Measurements from ENCODE around the gene WWTR1. TPM values are rescaled to one million over a fixed set of nuclear protein-coding genes. Genes with fewer than 3 reads are reported as not detected.

The WWTR1 gene
- total and polyA plus RNA-seq, 2 of the 8 experiments (the other 6 are each of a cell fraction or from before 2014, with no cell fraction given): 15.7 to 18.6 TPM

DNA sequence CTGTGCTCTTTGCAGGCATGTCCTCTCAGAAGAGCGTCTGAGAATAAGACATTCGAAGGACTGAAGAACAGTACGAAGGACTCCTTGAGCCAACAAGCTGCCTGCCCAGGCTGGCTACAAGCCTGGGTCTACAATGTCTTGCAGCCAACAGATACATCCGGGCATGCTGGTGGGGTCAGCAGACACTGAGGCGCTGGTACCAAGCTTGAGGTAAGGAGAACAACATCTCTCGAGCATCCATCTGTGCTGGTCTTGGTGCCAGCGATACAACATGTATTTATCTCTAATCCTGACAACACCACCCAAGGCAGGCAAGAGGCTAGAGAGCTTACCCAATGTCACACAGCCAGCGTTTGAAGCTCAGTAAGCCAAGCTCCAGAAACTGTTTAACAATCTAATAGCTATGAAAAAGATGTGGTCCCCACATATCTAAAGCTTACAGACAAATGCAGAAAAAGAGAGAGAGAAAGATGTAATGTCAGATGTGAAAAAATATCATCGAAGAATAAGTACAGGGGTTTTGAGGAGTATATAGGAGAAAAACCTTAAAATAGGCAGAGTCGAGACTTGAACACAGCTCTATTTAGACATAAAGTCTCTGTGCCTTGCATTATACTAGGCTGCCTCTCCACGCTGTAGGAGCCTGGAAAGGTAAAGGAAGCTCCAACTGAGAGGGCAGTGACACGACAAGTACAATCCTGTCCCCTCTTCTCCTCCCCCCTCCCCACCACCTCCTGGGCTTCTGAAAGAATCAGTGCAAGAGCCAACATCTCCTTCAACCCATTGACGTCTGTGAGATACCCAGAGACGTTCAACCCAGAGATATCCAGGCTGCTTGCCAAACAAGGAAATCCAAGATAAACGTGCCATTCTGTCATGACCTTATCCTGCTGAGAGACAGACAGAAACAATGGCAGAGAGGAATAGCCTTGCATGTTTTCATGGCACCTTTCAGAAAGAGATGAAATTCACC, 39.4 kb downstream of the WWTR1 start (continued):
- TF ChIP-seq TBP (IDR thresholded peaks at IDR 0.05; ENCODE audit: low read depth, low read length) (no peak), JUN (IDR thresholded peaks at IDR 0.05; ENCODE audit: low read depth, low read length) (no peak), ZNF274 (IDR thresholded peaks at IDR 0.05; ENCODE audit: borderline replicate concordance, extremely low read depth, low read length) (no peak)
- TF ChIP-seq, protein P1, sequence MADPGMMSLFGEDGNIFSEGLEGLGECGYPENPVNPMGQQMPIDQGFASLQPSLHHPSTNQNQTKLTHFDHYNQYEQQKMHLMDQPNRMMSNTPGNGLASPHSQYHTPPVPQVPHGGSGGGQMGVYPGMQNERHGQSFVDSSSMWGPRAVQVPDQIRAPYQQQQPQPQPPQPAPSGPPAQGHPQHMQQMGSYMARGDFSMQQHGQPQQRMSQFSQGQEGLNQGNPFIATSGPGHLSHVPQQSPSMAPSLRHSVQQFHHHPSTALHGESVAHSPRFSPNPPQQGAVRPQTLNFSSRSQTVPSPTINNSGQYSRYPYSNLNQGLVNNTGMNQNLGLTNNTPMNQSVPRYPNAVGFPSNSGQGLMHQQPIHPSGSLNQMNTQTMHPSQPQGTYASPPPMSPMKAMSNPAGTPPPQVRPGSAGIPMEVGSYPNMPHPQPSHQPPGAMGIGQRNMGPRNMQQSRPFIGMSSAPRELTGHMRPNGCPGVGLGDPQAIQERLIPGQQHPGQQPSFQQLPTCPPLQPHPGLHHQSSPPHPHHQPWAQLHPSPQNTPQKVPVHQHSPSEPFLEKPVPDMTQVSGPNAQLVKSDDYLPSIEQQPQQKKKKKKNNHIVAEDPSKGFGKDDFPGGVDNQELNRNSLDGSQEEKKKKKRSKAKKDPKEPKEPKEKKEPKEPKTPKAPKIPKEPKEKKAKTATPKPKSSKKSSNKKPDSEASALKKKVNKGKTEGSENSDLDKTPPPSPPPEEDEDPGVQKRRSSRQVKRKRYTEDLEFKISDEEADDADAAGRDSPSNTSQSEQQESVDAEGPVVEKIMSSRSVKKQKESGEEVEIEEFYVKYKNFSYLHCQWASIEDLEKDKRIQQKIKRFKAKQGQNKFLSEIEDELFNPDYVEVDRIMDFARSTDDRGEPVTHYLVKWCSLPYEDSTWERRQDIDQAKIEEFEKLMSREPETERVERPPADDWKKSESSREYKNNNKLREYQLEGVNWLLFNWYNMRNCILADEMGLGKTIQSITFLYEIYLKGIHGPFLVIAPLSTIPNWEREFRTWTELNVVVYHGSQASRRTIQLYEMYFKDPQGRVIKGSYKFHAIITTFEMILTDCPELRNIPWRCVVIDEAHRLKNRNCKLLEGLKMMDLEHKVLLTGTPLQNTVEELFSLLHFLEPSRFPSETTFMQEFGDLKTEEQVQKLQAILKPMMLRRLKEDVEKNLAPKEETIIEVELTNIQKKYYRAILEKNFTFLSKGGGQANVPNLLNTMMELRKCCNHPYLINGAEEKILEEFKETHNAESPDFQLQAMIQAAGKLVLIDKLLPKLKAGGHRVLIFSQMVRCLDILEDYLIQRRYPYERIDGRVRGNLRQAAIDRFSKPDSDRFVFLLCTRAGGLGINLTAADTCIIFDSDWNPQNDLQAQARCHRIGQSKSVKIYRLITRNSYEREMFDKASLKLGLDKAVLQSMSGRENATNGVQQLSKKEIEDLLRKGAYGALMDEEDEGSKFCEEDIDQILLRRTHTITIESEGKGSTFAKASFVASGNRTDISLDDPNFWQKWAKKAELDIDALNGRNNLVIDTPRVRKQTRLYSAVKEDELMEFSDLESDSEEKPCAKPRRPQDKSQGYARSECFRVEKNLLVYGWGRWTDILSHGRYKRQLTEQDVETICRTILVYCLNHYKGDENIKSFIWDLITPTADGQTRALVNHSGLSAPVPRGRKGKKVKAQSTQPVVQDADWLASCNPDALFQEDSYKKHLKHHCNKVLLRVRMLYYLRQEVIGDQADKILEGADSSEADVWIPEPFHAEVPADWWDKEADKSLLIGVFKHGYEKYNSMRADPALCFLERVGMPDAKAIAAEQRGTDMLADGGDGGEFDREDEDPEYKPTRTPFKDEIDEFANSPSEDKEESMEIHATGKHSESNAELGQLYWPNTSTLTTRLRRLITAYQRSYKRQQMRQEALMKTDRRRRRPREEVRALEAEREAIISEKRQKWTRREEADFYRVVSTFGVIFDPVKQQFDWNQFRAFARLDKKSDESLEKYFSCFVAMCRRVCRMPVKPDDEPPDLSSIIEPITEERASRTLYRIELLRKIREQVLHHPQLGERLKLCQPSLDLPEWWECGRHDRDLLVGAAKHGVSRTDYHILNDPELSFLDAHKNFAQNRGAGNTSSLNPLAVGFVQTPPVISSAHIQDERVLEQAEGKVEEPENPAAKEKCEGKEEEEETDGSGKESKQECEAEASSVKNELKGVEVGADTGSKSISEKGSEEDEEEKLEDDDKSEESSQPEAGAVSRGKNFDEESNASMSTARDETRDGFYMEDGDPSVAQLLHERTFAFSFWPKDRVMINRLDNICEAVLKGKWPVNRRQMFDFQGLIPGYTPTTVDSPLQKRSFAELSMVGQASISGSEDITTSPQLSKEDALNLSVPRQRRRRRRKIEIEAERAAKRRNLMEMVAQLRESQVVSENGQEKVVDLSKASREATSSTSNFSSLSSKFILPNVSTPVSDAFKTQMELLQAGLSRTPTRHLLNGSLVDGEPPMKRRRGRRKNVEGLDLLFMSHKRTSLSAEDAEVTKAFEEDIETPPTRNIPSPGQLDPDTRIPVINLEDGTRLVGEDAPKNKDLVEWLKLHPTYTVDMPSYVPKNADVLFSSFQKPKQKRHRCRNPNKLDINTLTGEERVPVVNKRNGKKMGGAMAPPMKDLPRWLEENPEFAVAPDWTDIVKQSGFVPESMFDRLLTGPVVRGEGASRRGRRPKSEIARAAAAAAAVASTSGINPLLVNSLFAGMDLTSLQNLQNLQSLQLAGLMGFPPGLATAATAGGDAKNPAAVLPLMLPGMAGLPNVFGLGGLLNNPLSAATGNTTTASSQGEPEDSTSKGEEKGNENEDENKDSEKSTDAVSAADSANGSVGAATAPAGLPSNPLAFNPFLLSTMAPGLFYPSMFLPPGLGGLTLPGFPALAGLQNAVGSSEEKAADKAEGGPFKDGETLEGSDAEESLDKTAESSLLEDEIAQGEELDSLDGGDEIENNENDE (IDR thresholded peaks at IDR 0.05; ENCODE audit: insufficient replicate concordance, low read length): no peak
